Fibroblast of pulmonary artery (primary cell): Measurements from ENCODE around the gene MTSS2.

Source experiments
- DNase-seq: peaks from one replicate; pipeline ENCODE4 v3.0.0-alpha.2; 2010; ENCODE audit warnings: low read depth
- H3K4me3 ChIP-seq: replicated peaks from 2 replicates; pipeline ENCODE4 v1.5.1; 2011; ENCODE audit warnings: low read depth, mild to moderate bottlenecking, control low read depth, low read length, moderate library complexity
- TF ChIP-seq, protein P1 (sequence below): IDR thresholded peaks from 2 replicates; pipeline ENCODE4 v1.5.1; 2011; ENCODE audit warnings: mild to moderate bottlenecking, control low read depth, low read length, inconsistent platforms; ENCODE audit errors: missing control alignments

The MTSS2 gene

DNA sequence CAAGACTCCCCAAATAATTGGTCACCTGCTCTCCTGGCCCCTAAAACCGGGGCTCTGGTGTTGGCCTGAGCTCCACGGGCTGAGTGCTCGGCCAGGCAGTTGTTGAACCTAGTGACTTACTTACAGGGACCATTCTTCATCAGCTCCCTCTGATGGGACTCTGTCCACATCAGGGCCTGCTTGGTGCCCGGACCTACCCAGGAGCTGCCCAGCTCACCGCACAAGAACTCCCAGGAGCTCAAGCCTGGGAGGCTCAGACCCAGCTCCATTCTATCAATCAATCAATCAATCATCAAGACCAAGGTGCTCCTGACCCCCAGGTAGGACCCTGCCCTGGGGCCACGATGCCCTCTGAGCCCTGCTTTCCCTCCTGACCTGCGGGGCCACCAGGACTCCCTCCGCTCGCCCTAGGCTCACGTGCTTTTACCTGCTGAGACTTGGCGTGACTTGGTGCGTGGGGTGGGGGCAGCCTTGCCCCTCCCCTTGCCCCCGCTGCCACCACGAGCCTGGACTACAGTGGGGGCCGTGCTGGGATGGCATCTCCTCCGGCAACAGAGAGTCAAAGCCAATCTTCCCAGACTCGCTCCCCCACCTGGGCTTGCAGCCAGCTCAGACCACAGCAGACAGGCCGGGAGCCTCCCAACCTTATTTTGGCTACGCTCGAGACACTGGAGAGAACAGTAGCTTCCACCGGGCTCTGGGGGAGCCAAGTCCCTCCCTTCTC is 23.8 kb downstream of the MTSS2 start:
- TF ChIP-seq, protein P1, sequence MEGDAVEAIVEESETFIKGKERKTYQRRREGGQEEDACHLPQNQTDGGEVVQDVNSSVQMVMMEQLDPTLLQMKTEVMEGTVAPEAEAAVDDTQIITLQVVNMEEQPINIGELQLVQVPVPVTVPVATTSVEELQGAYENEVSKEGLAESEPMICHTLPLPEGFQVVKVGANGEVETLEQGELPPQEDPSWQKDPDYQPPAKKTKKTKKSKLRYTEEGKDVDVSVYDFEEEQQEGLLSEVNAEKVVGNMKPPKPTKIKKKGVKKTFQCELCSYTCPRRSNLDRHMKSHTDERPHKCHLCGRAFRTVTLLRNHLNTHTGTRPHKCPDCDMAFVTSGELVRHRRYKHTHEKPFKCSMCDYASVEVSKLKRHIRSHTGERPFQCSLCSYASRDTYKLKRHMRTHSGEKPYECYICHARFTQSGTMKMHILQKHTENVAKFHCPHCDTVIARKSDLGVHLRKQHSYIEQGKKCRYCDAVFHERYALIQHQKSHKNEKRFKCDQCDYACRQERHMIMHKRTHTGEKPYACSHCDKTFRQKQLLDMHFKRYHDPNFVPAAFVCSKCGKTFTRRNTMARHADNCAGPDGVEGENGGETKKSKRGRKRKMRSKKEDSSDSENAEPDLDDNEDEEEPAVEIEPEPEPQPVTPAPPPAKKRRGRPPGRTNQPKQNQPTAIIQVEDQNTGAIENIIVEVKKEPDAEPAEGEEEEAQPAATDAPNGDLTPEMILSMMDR: no peak
- DNase-seq: peak; percentile 43
- no peak overlapping the region for H3K4me3 ChIP-seq

GRCh38 chr16:70661534-70661917 is 24.3 kb downstream of the MTSS2 start:
- DNase-seq: no peak
- no peak overlapping the region for H3K4me3 ChIP-seq

DNA sequence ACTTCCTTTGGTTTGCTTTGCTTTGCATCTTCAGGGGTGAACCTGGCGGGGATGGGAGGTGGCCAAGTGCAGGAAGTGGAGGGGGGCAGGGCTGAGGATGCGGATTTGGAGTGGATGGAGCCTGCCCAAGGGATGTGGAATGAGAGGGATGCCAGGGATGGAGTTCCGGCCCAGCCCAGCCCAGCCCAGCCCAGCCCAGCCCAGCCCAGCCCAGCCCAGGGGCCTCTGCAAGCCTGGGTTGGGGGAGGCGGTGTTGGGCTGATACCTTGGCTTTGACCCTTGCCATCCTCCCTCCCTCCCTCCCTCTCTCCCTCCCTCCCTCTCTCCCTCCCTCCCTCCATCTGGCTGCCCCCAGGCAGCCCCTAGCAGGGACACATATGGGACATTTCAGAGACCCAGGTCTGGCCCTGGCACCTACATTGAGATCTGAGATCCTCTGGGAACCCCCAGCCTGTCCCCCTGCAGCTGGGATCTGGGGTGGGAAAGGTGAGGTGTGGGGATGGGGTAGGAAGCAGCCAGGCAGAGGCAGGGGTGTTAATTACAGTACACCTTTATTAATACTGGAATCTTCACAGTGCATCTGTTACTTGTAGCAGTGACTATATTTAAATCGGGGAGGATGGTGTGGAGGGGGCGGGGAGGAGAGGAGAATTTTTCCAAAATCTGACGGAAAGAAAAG is 25.0 kb downstream of the MTSS2 start:
- no peak overlapping the region for H3K4me3 ChIP-seq
- TF ChIP-seq, protein P1: no peak
- no peak for DNase-seq

More at GRCh38 chr16:70661534-70661917, 24.3 kb downstream of the MTSS2 start:
- TF ChIP-seq, protein P1: no peak

DNA sequence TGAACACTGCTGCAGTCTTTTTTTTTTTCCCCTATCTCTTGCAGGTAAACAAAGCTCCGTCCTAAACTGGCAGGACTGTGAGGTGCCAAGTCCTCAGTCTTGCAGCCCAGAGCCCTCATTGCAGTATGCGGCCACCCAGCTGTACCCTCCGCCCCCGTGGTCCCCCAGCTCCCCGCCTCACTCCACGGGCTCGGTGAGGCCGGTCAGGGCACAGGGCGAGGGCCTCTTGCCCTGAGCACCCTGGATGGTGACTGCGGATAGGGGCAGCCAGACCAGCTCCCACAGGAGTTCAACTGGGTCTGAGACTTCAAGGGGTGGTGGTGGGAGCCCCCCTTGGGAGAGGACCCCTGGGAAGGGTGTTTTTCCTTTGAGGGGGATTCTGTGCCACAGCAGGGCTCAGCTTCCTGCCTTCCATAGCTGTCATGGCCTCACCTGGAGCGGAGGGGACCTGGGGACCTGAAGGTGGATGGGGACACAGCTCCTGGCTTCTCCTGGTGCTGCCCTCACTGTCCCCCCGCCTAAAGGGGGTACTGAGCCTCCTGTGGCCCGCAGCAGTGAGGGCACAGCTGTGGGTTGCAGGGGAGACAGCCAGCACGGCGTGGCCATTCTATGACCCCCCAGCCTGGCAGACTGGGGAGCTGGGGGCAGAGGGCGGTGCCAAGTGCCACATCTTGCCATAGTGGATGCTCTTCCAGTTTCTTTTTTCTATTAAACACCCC is 25.7 kb downstream of the MTSS2 start:
- H3K4me3 ChIP-seq: no peak overlapping the region
- no peak for DNase-seq
- TF ChIP-seq, protein P1: no peak

GRCh38 chr16:70659546-70659945 is 26.3 kb downstream of the MTSS2 start:
- TF ChIP-seq, protein P1: no peak
- H3K4me3 ChIP-seq: no peak overlapping the region
- no peak for DNase-seq

GRCh38 chr16:70658921-70659320 is 26.9 kb downstream of the MTSS2 start:
- no peak for DNase-seq
- TF ChIP-seq, protein P1: no peak
- no peak overlapping the region for H3K4me3 ChIP-seq
